Measurements from ENCODE around the gene RFNG. TPM values are rescaled to one million over a fixed set of nuclear protein-coding genes. Genes with fewer than 3 reads are reported as not detected.
A peak's percentile ranks its signal among the peaks of the same experiment; 100 is the strongest.

RFNG gene
- polyA plus RNA-seq, 2 of the 4 experiments (the other 2 are of a cell fraction): 8.4 to 25.7 TPM

DNA sequence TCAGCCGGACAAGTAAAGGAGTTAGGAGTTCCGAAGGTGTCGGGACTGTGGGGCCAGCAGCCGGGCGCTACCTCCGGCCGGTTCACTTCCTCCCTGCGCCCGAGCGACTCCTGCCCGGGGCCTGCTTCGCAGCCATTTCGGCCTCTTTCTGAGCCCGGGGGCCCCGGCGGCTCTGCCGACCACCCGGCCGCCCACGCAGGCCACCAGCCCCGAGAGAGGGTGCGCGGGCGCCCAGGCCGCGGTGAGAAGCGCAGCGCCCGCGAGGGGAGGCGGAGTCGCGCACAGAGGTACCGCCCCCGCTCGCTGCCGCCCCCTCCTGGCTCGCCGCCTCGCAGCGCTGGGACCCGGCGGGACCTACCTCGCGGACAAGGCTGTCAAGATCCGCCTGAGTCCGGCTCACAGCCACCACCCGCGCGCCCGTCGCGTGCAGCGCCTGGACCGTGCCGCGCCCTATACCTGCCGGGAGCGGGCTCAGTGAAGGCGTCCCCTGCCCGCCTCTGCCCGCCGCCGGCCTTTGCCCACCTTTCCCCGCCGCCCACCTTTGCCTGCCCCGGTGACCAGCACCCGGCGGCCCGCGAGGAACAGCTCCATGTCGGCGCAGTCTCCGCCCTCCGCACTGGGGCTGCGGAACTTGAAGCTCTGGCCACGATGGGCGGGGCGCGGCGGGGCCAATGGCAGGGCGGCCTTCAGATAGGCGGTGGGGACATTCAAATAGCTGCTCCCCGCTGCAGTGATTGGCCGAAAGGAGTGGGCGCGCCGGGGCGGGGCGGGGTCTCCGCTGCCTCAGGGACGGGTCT lies 14.3 kb downstream of the RFNG start, which contains the start of gene DCXR (continued):
- TF ChIP-seq ELK1 (IDR thresholded peaks at IDR 0.05; ENCODE audit: low read depth, low read length): no peak
- no peak for TF ChIP-seq KDM1A (IDR thresholded peaks at IDR 0.05; ENCODE audit: low read depth)
- no peak for TF ChIP-seq REST (IDR thresholded peaks at IDR 0.05)
- no peak for TF ChIP-seq ZFP36 (IDR thresholded peaks at IDR 0.05; ENCODE audit: borderline replicate concordance, partially characterized antibody)
- no peak for TF ChIP-seq SREBF2 (IDR thresholded peaks at IDR 0.05)
- no peak for TF ChIP-seq ZC3H11A (IDR thresholded peaks at IDR 0.05)
- peak in 1 of 2 experiments; percentile 18; a peak in 1 of 5 replicates for TF ChIP-seq EP300 (IDR thresholded peaks at IDR 0.05)
- TF ChIP-seq SMC3 (IDR thresholded peaks at IDR 0.05): peak; percentile 72
- TF ChIP-seq NPAS2 (CRISPR knock-in tag; IDR thresholded peaks at IDR 0.05; ENCODE audit: borderline replicate concordance): no peak
- TF ChIP-seq, protein P1, sequence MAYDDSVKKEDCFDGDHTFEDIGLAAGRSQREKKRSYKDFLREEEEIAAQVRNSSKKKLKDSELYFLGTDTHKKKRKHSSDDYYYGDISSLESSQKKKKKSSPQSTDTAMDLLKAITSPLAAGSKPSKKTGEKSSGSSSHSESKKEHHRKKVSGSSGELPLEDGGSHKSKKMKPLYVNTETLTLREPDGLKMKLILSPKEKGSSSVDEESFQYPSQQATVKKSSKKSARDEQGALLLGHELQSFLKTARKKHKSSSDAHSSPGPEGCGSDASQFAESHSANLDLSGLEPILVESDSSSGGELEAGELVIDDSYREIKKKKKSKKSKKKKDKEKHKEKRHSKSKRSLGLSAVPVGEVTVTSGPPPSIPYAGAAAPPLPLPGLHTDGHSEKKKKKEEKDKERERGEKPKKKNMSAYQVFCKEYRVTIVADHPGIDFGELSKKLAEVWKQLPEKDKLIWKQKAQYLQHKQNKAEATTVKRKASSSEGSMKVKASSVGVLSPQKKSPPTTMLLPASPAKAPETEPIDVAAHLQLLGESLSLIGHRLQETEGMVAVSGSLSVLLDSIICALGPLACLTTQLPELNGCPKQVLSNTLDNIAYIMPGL (CRISPR knock-in tag; IDR thresholded peaks at IDR 0.05; ENCODE audit: borderline replicate concordance): no peak; the same call in 1 of the 2 replicates
- no peak for TF ChIP-seq RCOR1 (IDR thresholded peaks at IDR 0.05; ENCODE audit: low read depth, low read length)
- no peak for TF ChIP-seq HOXA7 (CRISPR knock-in tag; IDR thresholded peaks at IDR 0.05)
- 0 out of 2 replicates have a peak, but pooled peaks have one; percentile 38 for TF ChIP-seq PHF8 (IDR thresholded peaks at IDR 0.05; ENCODE audit: borderline replicate concordance, low read depth)
- TF ChIP-seq GATA3 (IDR thresholded peaks at IDR 0.05; ENCODE audit: borderline replicate concordance): peak; percentile 38; the same call in 1 of the 2 replicates
- TF ChIP-seq, protein P2, sequence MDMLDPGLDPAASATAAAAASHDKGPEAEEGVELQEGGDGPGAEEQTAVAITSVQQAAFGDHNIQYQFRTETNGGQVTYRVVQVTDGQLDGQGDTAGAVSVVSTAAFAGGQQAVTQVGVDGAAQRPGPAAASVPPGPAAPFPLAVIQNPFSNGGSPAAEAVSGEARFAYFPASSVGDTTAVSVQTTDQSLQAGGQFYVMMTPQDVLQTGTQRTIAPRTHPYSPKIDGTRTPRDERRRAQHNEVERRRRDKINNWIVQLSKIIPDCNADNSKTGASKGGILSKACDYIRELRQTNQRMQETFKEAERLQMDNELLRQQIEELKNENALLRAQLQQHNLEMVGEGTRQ (IDR thresholded peaks at IDR 0.05): no peak
- TF ChIP-seq POLR2A (IDR thresholded peaks at IDR 0.05; ENCODE audit: low read length): peak; percentile 84
- no peak for TF ChIP-seq ZSCAN20 (CRISPR knock-in tag; IDR thresholded peaks at IDR 0.05)
- TF ChIP-seq FOSL2 (IDR thresholded peaks at IDR 0.05): no peak
- TF ChIP-seq FOSL2 (CRISPR knock-in tag; IDR thresholded peaks at IDR 0.05): no peak
- peak; percentile 52 for TF ChIP-seq BHLHE40 (IDR thresholded peaks at IDR 0.05; ENCODE audit: low read depth, low read length)
- TF ChIP-seq, protein P3, sequence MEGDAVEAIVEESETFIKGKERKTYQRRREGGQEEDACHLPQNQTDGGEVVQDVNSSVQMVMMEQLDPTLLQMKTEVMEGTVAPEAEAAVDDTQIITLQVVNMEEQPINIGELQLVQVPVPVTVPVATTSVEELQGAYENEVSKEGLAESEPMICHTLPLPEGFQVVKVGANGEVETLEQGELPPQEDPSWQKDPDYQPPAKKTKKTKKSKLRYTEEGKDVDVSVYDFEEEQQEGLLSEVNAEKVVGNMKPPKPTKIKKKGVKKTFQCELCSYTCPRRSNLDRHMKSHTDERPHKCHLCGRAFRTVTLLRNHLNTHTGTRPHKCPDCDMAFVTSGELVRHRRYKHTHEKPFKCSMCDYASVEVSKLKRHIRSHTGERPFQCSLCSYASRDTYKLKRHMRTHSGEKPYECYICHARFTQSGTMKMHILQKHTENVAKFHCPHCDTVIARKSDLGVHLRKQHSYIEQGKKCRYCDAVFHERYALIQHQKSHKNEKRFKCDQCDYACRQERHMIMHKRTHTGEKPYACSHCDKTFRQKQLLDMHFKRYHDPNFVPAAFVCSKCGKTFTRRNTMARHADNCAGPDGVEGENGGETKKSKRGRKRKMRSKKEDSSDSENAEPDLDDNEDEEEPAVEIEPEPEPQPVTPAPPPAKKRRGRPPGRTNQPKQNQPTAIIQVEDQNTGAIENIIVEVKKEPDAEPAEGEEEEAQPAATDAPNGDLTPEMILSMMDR (IDR thresholded peaks at IDR 0.05): peak; percentile 89
- TF ChIP-seq TFCP2L1 (CRISPR knock-in tag; IDR thresholded peaks at IDR 0.05): no peak
- TF ChIP-seq ATOH8 (CRISPR knock-in tag; IDR thresholded peaks at IDR 0.05; ENCODE audit: low read depth): no peak
- TF ChIP-seq, protein P4, sequence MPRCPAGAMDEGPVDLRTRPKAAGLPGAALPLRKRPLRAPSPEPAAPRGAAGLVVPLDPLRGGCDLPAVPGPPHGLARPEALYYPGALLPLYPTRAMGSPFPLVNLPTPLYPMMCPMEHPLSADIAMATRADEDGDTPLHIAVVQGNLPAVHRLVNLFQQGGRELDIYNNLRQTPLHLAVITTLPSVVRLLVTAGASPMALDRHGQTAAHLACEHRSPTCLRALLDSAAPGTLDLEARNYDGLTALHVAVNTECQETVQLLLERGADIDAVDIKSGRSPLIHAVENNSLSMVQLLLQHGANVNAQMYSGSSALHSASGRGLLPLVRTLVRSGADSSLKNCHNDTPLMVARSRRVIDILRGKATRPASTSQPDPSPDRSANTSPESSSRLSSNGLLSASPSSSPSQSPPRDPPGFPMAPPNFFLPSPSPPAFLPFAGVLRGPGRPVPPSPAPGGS (IDR thresholded peaks at IDR 0.05): peak; percentile 84; the same call in 2 of the 3 replicates

Measured in A549 (cell line).